SK-N-SH treated with all-trans-retinoic acid at 6 μM for 48 hours (cell line): ENCODE measurements around the gene DCLRE1C.

ENCODE experiments used
- ATAC-seq: fragments of 200-7000 bp; cut with Tn5 transposase; 3 replicates; pipeline ENCODE4 v1.9.1; 2020; ENCODE audit warnings: mild to moderate bottlenecking, moderate library complexity
- BACH2 ChIP-seq: fragments of 250-450 bp; sonication (Bioruptor Pico); IDR thresholded peaks from 2 replicates; pipeline ENCODE4 v1.9.0; 2021; ENCODE audit warnings: mild to moderate bottlenecking, borderline replicate concordance
- CREB5 ChIP-seq: fragments of 250-450 bp; sonication (Bioruptor Pico); IDR thresholded peaks from 2 replicates; pipeline ENCODE4 v1.5.1; 2020; ENCODE audit warnings: low read depth, mild to moderate bottlenecking, moderate library complexity
- CSDC2 ChIP-seq: fragments of 250-450 bp; sonication (Bioruptor Pico); IDR thresholded peaks from 2 replicates; pipeline ENCODE4 v1.5.0; 2020; ENCODE audit warnings: mild to moderate bottlenecking, moderate library complexity
- GLIS3 ChIP-seq: fragments of 250-450 bp; sonication (Bioruptor Pico); IDR thresholded peaks from 2 replicates; pipeline ENCODE4 v1.5.0; 2020; ENCODE audit warnings: mild to moderate bottlenecking, moderate library complexity
- PATZ1 ChIP-seq: fragments of 250-450 bp; sonication (Bioruptor Pico); IDR thresholded peaks from 2 replicates; pipeline ENCODE4 v1.8.0; 2020; ENCODE audit warnings: mild to moderate bottlenecking, moderate library complexity, borderline replicate concordance
- TCF4 ChIP-seq: fragments of 250-450 bp; sonication (Bioruptor Pico); IDR thresholded peaks from 2 replicates; pipeline ENCODE4 v1.8.0; 2021; ENCODE audit warnings: mild to moderate bottlenecking, moderate library complexity, borderline replicate concordance
- TOX ChIP-seq: fragments of 250-450 bp; sonication (Bioruptor Pico); IDR thresholded peaks from 2 replicates; pipeline ENCODE4 v1.8.0; 2021; ENCODE audit warnings: mild to moderate bottlenecking, moderate library complexity, borderline replicate concordance
- ZC3H10 ChIP-seq: fragments of 250-450 bp; sonication (Bioruptor Pico); IDR thresholded peaks from 2 replicates; pipeline ENCODE4 v1.5.1; 2021; ENCODE audit warnings: mild to moderate bottlenecking, moderate library complexity
- ZFP3 ChIP-seq: fragments of 250-450 bp; sonication (Bioruptor Pico); IDR thresholded peaks from 2 replicates; pipeline ENCODE4 v1.5.0; 2020; ENCODE audit warnings: mild to moderate bottlenecking, moderate library complexity
- ZFP30 ChIP-seq: fragments of 450-650 bp; formaldehyde crosslinking; IDR thresholded peaks from 2 replicates; pipeline ENCODE4 v1.5.0; 2022; ENCODE audit warnings: mild to moderate bottlenecking, moderate library complexity
- ZNF565 ChIP-seq: fragments of 450-650 bp; formaldehyde crosslinking; conservative IDR thresholded peaks from 2 replicates; pipeline ENCODE4 v1.5.0; 2020; ENCODE audit warnings: low read depth, mild to moderate bottlenecking, moderate library complexity
- TF ChIP-seq, protein P1 (sequence below): fragments of 250-450 bp; sonication (Bioruptor Pico); IDR thresholded peaks from 2 replicates; pipeline ENCODE4 v1.5.0; 2020; ENCODE audit warnings: mild to moderate bottlenecking, moderate library complexity
- TF ChIP-seq, protein P2 (sequence below): fragments of 250-450 bp; sonication (Bioruptor Pico); IDR thresholded peaks from 2 replicates; pipeline ENCODE4 v1.8.0; 2021; ENCODE audit warnings: low read depth, mild to moderate bottlenecking, moderate library complexity, borderline replicate concordance
- TF ChIP-seq, protein P3 (sequence below): fragments of 250-450 bp; sonication (Bioruptor Pico); IDR thresholded peaks from 2 replicates; pipeline ENCODE4 v1.5.1; 2021; ENCODE audit warnings: mild to moderate bottlenecking, moderate library complexity

DCLRE1C gene

DNA sequence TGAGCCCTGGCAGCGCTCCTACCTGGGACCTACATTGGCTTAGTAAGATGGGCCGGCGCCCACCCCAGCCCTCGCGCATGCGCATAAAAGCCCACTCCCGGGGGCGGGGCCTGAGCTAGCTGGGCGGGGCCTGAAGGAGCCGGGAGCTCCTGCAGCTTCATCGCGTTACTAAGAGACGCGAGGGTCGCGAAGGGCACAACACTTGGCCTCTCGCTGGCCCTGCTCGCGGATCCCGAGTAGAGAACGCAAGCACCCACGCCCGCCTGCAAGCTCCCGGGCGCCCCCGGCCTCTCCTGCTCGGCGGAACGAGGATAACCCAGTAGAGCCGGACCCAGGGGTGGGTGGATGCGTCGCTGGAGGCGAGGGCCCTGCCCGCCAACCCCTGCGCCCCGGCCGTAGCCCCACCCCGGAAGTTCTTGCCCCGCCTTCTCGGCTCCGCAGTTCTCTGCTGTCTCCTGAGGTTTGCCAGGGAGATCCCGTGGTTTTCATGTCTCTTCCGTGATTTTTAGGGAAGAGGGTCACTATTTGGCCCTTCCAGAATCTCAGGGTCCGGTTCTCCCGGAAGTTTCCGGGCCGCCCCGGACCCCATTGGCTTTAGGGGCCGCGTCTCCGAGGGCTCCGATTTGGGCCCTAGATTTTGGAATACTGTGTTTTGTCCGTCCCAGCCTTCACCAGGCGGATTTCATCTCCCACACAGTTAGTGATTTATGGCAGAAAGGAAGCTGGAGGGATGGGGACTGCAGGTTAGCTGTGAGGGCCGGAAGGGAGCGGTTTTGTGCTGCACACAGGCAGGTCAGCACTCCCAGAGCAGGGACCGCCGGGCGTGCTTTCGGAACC is 5.5 kb upstream of the DCLRE1C start, which contains the start of gene MEIG1:
TSS of gene MEIG1 (plus strand) at position 168 of the 837 bp plus-strand sequence. CDS start 7,081 bp downstream, outside the sequence.
- peak; percentile 97 for ATAC-seq
- TF ChIP-seq, protein P1, sequence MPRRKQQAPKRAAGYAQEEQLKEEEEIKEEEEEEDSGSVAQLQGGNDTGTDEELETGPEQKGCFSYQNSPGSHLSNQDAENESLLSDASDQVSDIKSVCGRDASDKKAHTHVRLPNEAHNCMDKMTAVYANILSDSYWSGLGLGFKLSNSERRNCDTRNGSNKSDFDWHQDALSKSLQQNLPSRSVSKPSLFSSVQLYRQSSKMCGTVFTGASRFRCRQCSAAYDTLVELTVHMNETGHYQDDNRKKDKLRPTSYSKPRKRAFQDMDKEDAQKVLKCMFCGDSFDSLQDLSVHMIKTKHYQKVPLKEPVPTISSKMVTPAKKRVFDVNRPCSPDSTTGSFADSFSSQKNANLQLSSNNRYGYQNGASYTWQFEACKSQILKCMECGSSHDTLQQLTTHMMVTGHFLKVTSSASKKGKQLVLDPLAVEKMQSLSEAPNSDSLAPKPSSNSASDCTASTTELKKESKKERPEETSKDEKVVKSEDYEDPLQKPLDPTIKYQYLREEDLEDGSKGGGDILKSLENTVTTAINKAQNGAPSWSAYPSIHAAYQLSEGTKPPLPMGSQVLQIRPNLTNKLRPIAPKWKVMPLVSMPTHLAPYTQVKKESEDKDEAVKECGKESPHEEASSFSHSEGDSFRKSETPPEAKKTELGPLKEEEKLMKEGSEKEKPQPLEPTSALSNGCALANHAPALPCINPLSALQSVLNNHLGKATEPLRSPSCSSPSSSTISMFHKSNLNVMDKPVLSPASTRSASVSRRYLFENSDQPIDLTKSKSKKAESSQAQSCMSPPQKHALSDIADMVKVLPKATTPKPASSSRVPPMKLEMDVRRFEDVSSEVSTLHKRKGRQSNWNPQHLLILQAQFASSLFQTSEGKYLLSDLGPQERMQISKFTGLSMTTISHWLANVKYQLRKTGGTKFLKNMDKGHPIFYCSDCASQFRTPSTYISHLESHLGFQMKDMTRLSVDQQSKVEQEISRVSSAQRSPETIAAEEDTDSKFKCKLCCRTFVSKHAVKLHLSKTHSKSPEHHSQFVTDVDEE (CRISPR knock-in tag) = peak; percentile 24; the same call in 1 of the 2 replicates
- TF ChIP-seq ZFP30 (CRISPR knock-in tag) (no peak), ZFP3 (CRISPR knock-in tag) (0 out of 2 replicates have a peak, but pooled peaks have one; percentile 19)
- TF ChIP-seq, protein P2, sequence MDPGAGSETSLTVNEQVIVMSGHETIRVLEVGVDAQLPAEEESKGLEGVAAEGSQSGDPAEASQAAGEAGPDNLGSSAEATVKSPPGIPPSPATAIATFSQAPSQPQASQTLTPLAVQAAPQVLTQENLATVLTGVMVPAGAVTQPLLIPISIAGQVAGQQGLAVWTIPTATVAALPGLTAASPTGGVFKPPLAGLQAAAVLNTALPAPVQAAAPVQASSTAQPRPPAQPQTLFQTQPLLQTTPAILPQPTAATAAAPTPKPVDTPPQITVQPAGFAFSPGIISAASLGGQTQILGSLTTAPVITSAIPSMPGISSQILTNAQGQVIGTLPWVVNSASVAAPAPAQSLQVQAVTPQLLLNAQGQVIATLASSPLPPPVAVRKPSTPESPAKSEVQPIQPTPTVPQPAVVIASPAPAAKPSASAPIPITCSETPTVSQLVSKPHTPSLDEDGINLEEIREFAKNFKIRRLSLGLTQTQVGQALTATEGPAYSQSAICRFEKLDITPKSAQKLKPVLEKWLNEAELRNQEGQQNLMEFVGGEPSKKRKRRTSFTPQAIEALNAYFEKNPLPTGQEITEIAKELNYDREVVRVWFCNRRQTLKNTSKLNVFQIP = peak; percentile 64; the same call in 1 of the 2 replicates

DNA sequence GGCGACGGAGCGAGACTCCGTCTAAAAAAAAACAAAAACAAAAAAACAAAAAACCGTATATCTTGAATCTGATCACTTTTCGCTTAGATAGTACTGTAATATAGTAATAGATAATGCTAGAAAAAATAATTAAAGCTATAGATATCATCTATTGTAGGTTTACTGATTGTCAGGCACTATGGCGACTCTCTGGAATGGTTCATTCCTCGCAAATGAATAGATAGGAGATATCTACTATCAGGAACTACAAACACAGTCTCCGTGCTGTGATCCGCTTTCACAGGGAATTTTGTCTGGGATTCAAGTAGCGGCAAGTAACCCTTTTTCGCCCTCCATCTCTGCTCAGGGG is 5.0 kb upstream of the DCLRE1C start:
- no peak for ATAC-seq
- no peak for TF ChIP-seq BACH2 (CRISPR knock-in tag)
- no peak for TF ChIP-seq ZNF565 (CRISPR knock-in tag)
- TF ChIP-seq GLIS3 (CRISPR knock-in tag) = no peak
- TF ChIP-seq, protein P2 = no peak
- TF ChIP-seq, protein P3, sequence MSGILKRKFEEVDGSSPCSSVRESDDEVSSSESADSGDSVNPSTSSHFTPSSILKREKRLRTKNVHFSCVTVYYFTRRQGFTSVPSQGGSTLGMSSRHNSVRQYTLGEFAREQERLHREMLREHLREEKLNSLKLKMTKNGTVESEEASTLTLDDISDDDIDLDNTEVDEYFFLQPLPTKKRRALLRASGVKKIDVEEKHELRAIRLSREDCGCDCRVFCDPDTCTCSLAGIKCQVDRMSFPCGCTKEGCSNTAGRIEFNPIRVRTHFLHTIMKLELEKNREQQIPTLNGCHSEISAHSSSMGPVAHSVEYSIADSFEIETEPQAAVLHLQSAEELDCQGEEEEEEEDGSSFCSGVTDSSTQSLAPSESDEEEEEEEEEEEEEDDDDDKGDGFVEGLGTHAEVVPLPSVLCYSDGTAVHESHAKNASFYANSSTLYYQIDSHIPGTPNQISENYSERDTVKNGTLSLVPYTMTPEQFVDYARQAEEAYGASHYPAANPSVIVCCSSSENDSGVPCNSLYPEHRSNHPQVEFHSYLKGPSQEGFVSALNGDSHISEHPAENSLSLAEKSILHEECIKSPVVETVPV = no peak
- no peak for TF ChIP-seq PATZ1
- no peak for TF ChIP-seq TCF4 (CRISPR knock-in tag)
- no peak for TF ChIP-seq CSDC2 (CRISPR knock-in tag)
- TF ChIP-seq CREB5 (CRISPR knock-in tag) = no peak
- TF ChIP-seq, protein P1 (CRISPR knock-in tag) = no peak
- TF ChIP-seq ZC3H10 (CRISPR knock-in tag) = no peak
- TF ChIP-seq TOX (CRISPR knock-in tag) = no peak
